Aorta (tissue), 5 donors: ENCODE results near the gene ABCG4. TPM values are rescaled to one million over a fixed set of nuclear protein-coding genes. Genes with fewer than 3 reads are reported as not detected.
A peak's percentile ranks its signal among the peaks of the same experiment; 100 is the strongest.

Source experiments
- ATAC-seq: fragments of 200-7000 bp; cut with Tn5 transposase; one replicate; pipeline ENCODE4 v1.9.1; 2022; ENCODE audit warnings: moderate library complexity; ENCODE audit not compliant: low FRiP score
- DNase-seq, 2 donors: peaks; one replicate each; pipeline ENCODE4 v3.0.0-alpha.2; 2020
- H3K27ac ChIP-seq, 2 donors: one replicate each; pipeline ENCODE4 v1.5.1; 2013; ENCODE audit warnings: low read length in 2 of 2, mild to moderate bottlenecking in 2 of 2, moderate library complexity in 2 of 2, control low read depth in 1 of 2, inconsistent platforms in 1 of 2, low read depth in 1 of 2
- H3K27me3 ChIP-seq, 2 donors: one replicate each; pipeline ENCODE4 v1.6.1; 2013; ENCODE audit warnings: control low read depth in 1 of 2, low read length in 1 of 2, mild to moderate bottlenecking in 1 of 2, moderate library complexity in 1 of 2; ENCODE audit not compliant: insufficient read depth in 2 of 2, control insufficient read depth in 1 of 2
- H3K36me3 ChIP-seq, 2 donors: one replicate each; pipeline ENCODE4 v1.6.1; 2013; ENCODE audit warnings: control low read depth in 1 of 2, low read length in 1 of 2, mild to moderate bottlenecking in 1 of 2; ENCODE audit not compliant: insufficient read depth in 2 of 2, control insufficient read depth in 1 of 2
- H3K4me1 ChIP-seq, 2 donors: one replicate each; pipeline ENCODE4 v1.6.1; 2013; ENCODE audit warnings: low read length in 2 of 2, control low read depth in 1 of 2, mild to moderate bottlenecking in 1 of 2, moderate library complexity in 1 of 2; ENCODE audit not compliant: insufficient read depth in 2 of 2, control insufficient read depth in 1 of 2
- H3K4me3 ChIP-seq, 2 donors: one replicate each; pipeline ENCODE4 v1.5.1; 2013; ENCODE audit warnings: low read length in 2 of 2, control low read depth in 1 of 2, mild to moderate bottlenecking in 1 of 2
- H3K9me3 ChIP-seq: one replicate; pipeline ENCODE4 v1.6.1; 2013; ENCODE audit warnings: mild to moderate bottlenecking, low read length; ENCODE audit not compliant: control insufficient read depth
- WGBS, 2 donors: extraction: QIAGEN DNeasy Blood & Tissue Kit; methylation state at CpG; one replicate each; pipeline ENCODE4 v1.1.7; 2013; 5-methylcytosine and 5-hydroxymethylcytosine counted together
- intact Hi-C, 2 donors: fragments of 100-400 bp; cut with DNase I; formaldehyde crosslinking; loops; one replicate each; pipeline versions ENCODE4 v1.14.2 to v1.15.0; 2022
- polyA plus RNA-seq, 2 donors: library from polyadenylated mRNA; stranded (reverse); fragments of 200-250 nt; gene quantifications; one replicate each; pipeline ENCODE4 v1.2.3, GENCODE V29; 2013
- total RNA-seq, 2 donors: library from RNA; stranded (reverse); fragmentation: NEBNext Ultra II Directional; extraction: Animal tissue kit (Norgen Biotek cat#: 25700); gene quantifications; one replicate each; pipeline ENCODE4 v1.2.1, GENCODE V29; 2021
- donor health status: healthy with polysubstance abuse.
- donor health status: Bipolar disorder and iron deficiency.
- donor health status: DM: no; HTN: no; CAD: no.
- donor health status: DM: no; HTN: no; CAD: no.
- donor health status: DM: yes; HTN: yes; CAD: no.

The ABCG4 gene
- total and polyA plus RNA-seq, 4 donors, result 0.45 to 0.75 (median 0.75) TPM; not detected in 1

DNA sequence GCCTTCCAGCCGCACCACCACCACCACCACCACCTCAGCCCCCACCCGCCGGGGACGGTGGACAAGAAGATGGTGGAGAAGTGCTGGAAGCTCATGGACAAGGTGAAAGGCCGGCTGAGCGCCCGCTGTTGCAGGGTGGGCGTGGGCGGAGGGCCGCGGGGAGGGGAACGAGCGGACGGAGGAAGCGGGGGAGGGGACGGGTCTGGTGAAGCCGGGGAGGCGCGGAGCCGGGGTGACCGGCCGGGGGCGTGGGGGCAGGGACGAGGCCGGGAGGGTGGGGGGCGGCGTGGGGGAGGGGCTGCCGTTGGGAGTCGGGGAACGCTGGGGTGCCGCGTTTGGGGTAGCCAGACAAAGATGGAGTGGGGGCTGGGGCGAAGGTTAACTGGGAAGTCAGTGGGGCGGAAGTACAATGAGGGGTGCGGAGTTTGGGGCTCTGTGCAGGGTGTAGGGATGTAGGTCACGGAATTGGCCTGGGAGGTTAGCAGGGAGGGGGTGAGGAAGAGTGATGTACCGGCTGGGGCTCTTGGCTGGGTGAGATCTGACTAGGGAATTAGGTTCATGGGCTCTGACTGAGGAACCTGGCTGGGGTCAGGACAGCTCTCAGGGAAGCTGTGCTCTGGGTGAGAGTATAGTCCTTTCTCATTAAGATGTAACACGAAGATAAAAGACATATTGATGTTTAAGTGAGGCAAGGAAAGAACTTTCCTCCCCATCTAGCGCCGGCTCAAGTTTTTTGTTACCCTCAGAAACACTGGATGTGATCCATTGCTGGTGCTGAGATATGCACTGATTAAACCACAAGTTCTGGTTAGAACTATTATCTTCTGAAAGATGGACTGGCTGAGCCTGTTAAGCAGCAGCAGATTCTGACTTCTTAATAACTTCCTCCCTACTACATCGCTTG, 57.9 kb downstream of the ABCG4 start:
- peaks cover 0 to 2% of the 10 kb centered on the region in 2 donors for H3K4me1 ChIP-seq
- peak overlapping the region; percentile 85 to 99 for H3K4me3 ChIP-seq
- H3K36me3 ChIP-seq, result no peaks in the 10 kb centered on the region
- DNase-seq (peak in 1 of 2 donors; percentile 88), ATAC-seq (peak; percentile 49)
- H3K27me3 ChIP-seq, result no peaks in the 10 kb centered on the region
- H3K27ac ChIP-seq, result peak overlapping the region; percentile 32 to 77
- 1 to 2% methylated on average over 38 to 41 of the region's 41 CpGs for WGBS, 2 donors
- H3K9me3 ChIP-seq, result no peaks in the 10 kb centered on the region
- intact Hi-C loops, result loop anchor here (5.0 kb wide), 2 partner anchors 76 to 116 kb away; no protein-coding TSS in a partner anchor

GRCh38 chr11:119207415-119207960, 58.6 kb downstream of the ABCG4 start:
- WGBS, 2 donors, result 19 to 23% methylated on average over 11 of the region's 11 CpGs
- H3K36me3 ChIP-seq, result no peaks in the 10 kb centered on the region
- DNase-seq (no peak), ATAC-seq (no peak)
- no peaks in the 10 kb centered on the region for H3K27me3 ChIP-seq
- peak overlapping the region; percentile 85 to 99 for H3K4me3 ChIP-seq
- H3K9me3 ChIP-seq, result no peaks in the 10 kb centered on the region
- peaks cover 0 to 2% of the 10 kb centered on the region in 2 donors for H3K4me1 ChIP-seq
- intact Hi-C loops, result loop anchor here (5.0 kb wide), 2 partner anchors 75 to 115 kb away; no protein-coding TSS in a partner anchor
- no peak overlapping the region for H3K27ac ChIP-seq

- Histone ChIP-seq H3K4me3 (no peak overlapping the region), H3K27me3 (no peaks in the 10 kb centered on the region), H3K27ac (no peak overlapping the region), H3K36me3 (no peaks in the 10 kb centered on the region), H3K9me3 (no peaks in the 10 kb centered on the region), H3K4me1 (peaks cover 0 to 2% of the 10 kb centered on the region in 2 donors)
- 84 to 85% methylated on average over 7 of the region's 7 CpGs for WGBS, 2 donors
- no peak for ATAC-seq
- peak in 1 of 2 donors; percentile 47 for DNase-seq
- intact Hi-C loops, result loop anchor here (5.0 kb wide), 2 partner anchors 73 to 113 kb away; no protein-coding TSS in a partner anchor
These were observed 60.3 kb downstream of the ABCG4 start for GRCh38 chr11:119209186-119209585.

DNA sequence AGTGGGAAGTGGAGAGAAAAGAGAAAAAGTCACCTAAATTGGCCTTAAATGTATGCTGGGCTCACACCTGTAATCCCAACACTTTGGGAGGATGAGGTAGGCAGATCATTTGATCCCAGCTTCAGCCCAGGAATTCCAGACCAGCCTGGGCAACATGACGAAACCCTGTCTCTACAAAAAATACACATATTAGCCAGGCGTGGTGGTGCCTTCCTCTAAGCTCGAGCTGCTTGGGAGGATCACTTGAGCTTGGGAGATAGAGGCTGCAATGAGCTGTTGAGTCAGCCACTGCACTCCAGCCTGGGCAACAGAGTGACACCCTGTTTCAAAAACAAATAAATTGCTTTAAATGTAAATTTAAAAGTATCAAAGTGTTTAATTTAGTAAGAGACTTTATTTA, 61.2 kb downstream of the ABCG4 start:
- intact Hi-C loops, result no loop called here
- DNase-seq (no peak), ATAC-seq (no peak)
- Histone ChIP-seq H3K36me3 (no peaks in the 10 kb centered on the region), H3K9me3 (no peaks in the 10 kb centered on the region), H3K27me3 (no peaks in the 10 kb centered on the region), H3K4me3 (no peak overlapping the region), H3K4me1 (peaks cover 0 to 2% of the 10 kb centered on the region in 2 donors), H3K27ac (no peak overlapping the region)
- 82 to 87% methylated on average over 3 of the region's 3 CpGs for WGBS, 2 donors

Other genes starting within 250 kb of the ABCG4 start
- gene BCL9L, start 223.1 kb upstream of the ABCG4 start, total RNA-seq, result 10 to 100 TPM; 73.5 to 92.9 TPM
- gene BCL9L, start 223.1 kb upstream of the ABCG4 start, polyA plus RNA-seq, result 10 to 100 TPM; 12.5 to 21.1 TPM
- gene UPK2, start 192.8 kb upstream of the ABCG4 start, total RNA-seq, result not detected
- gene UPK2, start 192.8 kb upstream of the ABCG4 start, polyA plus RNA-seq, result not detected
- gene FOXR1, start 177.3 kb upstream of the ABCG4 start, total RNA-seq, result not detected
- gene FOXR1, start 177.3 kb upstream of the ABCG4 start, polyA plus RNA-seq, result not detected
- gene CENATAC, start 150.9 kb upstream of the ABCG4 start, total RNA-seq, result 10 to 100 TPM; 56.4 to 61.8 TPM
- 100 to 1,000 TPM in 1 of 2 donors, 10 to 100 TPM in 1; 10.3 to 138 TPM for gene CENATAC, start 150.9 kb upstream of the ABCG4 start, polyA plus RNA-seq
- gene RPS25, start 130.7 kb upstream of the ABCG4 start, total RNA-seq, result 100 to 1,000 TPM; 804 to 820 TPM
- 1,000 to 10,000 TPM; 2,334 to 4,827 TPM for gene RPS25, start 130.7 kb upstream of the ABCG4 start, polyA plus RNA-seq
- gene TRAPPC4, start 130.3 kb upstream of the ABCG4 start, total RNA-seq, result 10 to 100 TPM; 49.6 to 54.3 TPM
- 10 to 100 TPM; 33.8 to 53.6 TPM for gene TRAPPC4, start 130.3 kb upstream of the ABCG4 start, polyA plus RNA-seq
- 10 to 100 TPM in 1 of 2 donors, 1 to 10 TPM in 1; 7.8 to 12.9 TPM for gene SLC37A4, start 118.2 kb upstream of the ABCG4 start, total RNA-seq
- 1 to 10 TPM; 8.5 to 8.9 TPM for gene SLC37A4, start 118.2 kb upstream of the ABCG4 start, polyA plus RNA-seq
- gene HYOU1, start 91.8 kb upstream of the ABCG4 start, total RNA-seq, result 100 to 1,000 TPM; 101 to 145 TPM
- 10 to 100 TPM; 35.7 to 35.9 TPM for gene HYOU1, start 91.8 kb upstream of the ABCG4 start, polyA plus RNA-seq
- gene VPS11, start 81.2 kb upstream of the ABCG4 start, total RNA-seq, result 10 to 100 TPM; 24.9 to 28.0 TPM
- gene VPS11, start 81.2 kb upstream of the ABCG4 start, polyA plus RNA-seq, result 10 to 100 TPM; 21.8 to 60.5 TPM
- gene HMBS, start 64.2 kb upstream of the ABCG4 start, total RNA-seq, result 1 to 10 TPM; 6.9 to 8.1 TPM
- gene HMBS, start 64.2 kb upstream of the ABCG4 start, polyA plus RNA-seq, result 1 to 10 TPM; 4.4 to 9.2 TPM
- gene DPAGT1, start 47.2 kb upstream of the ABCG4 start, total RNA-seq, result 10 to 100 TPM; 23.6 to 41.8 TPM
- gene DPAGT1, start 47.2 kb upstream of the ABCG4 start, polyA plus RNA-seq, result 10 to 100 TPM in 1 of 2 donors, 1 to 10 TPM in 1; 7.3 to 20.2 TPM
- 10 to 100 TPM in 1 of 2 donors, 1 to 10 TPM in 1; 9.5 to 10.1 TPM for gene C2CD2L, start 41.7 kb upstream of the ABCG4 start, total RNA-seq
- gene C2CD2L, start 41.7 kb upstream of the ABCG4 start, polyA plus RNA-seq, result 10 to 100 TPM in 1 of 2 donors, 1 to 10 TPM in 1; 6.6 to 10.3 TPM
- 10 to 100 TPM; 14.3 to 32.4 TPM for gene HINFP, start 27.5 kb upstream of the ABCG4 start, total RNA-seq
- gene HINFP, start 27.5 kb upstream of the ABCG4 start, polyA plus RNA-seq, result 10 to 100 TPM; 12.1 to 23.1 TPM
- 10 to 100 TPM; 12.1 to 17.3 TPM for gene NLRX1, start 19.7 kb downstream of the ABCG4 start, total RNA-seq
- 1 to 10 TPM; 5.9 to 9.8 TPM for gene NLRX1, start 19.7 kb downstream of the ABCG4 start, polyA plus RNA-seq
- gene NHERF4, start 36.4 kb downstream of the ABCG4 start, total RNA-seq, result under 1 TPM in 1 of 2 donors, not detected in 1; 0.26 TPM
- 10 to 100 TPM in 1 of 2 donors, under 1 TPM in 1; 0.10 to 13.6 TPM for gene NHERF4, start 36.4 kb downstream of the ABCG4 start, polyA plus RNA-seq
- gene CBL, start 57.3 kb downstream of the ABCG4 start, total RNA-seq, result 10 to 100 TPM; 33.0 to 37.4 TPM
- gene CBL, start 57.3 kb downstream of the ABCG4 start, polyA plus RNA-seq, result 1 to 10 TPM; 3.8 to 5.5 TPM
- 1,000 to 10,000 TPM in 1 of 2 donors, 100 to 1,000 TPM in 1; 525 to 1,386 TPM for gene MCAM, start 168.1 kb downstream of the ABCG4 start, total RNA-seq
- gene MCAM, start 168.1 kb downstream of the ABCG4 start, polyA plus RNA-seq, result 100 to 1,000 TPM; 274 to 486 TPM
- 10 to 100 TPM; 16.8 to 17.5 TPM for gene RNF26, start 185.5 kb downstream of the ABCG4 start, total RNA-seq
- gene RNF26, start 185.5 kb downstream of the ABCG4 start, polyA plus RNA-seq, result 10 to 100 TPM in 1 of 2 donors, 1 to 10 TPM in 1; 9.4 to 16.5 TPM
- 10 to 100 TPM; 42.4 to 88.2 TPM for gene C1QTNF5, start 191.8 kb downstream of the ABCG4 start, total RNA-seq
- gene C1QTNF5, start 191.8 kb downstream of the ABCG4 start, polyA plus RNA-seq, result 10 to 100 TPM; 19.1 to 22.3 TPM
- gene MFRP, start 197.7 kb downstream of the ABCG4 start, total RNA-seq, result not detected
- not detected for gene MFRP, start 197.7 kb downstream of the ABCG4 start, polyA plus RNA-seq
- 1 to 10 TPM; 1.6 to 3.0 TPM for gene USP2, start 232.6 kb downstream of the ABCG4 start, total RNA-seq
- 1 to 10 TPM in 1 of 2 donors, under 1 TPM in 1; 0.18 to 2.3 TPM for gene USP2, start 232.6 kb downstream of the ABCG4 start, polyA plus RNA-seq